Upper lobe of right lung (tissue), 1 donor: ENCODE measurements around the gene TIMELESS. TPM values are rescaled to one million over a fixed set of nuclear protein-coding genes. Genes with fewer than 3 reads are reported as not detected.

Source experiments
- ATAC-seq: fragments of 200-7000 bp; cut with Tn5 transposase; one replicate; pipeline ENCODE4 v1.9.1; 2020; ENCODE audit warnings: mild to moderate bottlenecking, moderate library complexity
- DNase-seq: peaks from one replicate; pipeline ENCODE4 v3.0.0-alpha.2; 2020
- H3K27ac ChIP-seq: fragments of 200-600 bp; one replicate; pipeline ENCODE4 v1.8.0; 2022
- H3K27me3 ChIP-seq: fragments of 200-600 bp; one replicate; pipeline ENCODE4 v1.8.0; 2022; ENCODE audit warnings: mild to moderate bottlenecking
- H3K36me3 ChIP-seq: fragments of 200-600 bp; one replicate; pipeline ENCODE4 v1.8.0; 2022
- H3K4me1 ChIP-seq: fragments of 200-600 bp; one replicate; pipeline ENCODE4 v1.8.0; 2022
- H3K4me3 ChIP-seq: fragments of 200-600 bp; one replicate; pipeline ENCODE4 v1.8.0; 2022; ENCODE audit warnings: mild to moderate bottlenecking
- H3K9me3 ChIP-seq: fragments of 200-600 bp; one replicate; pipeline ENCODE4 v1.8.0; 2022
- intact Hi-C: fragments of 100-400 bp; cut with DNase I; formaldehyde crosslinking; loops from one replicate; pipeline ENCODE4 v1.11.0; 2022
- total RNA-seq: library from RNA; stranded (reverse); fragmentation: NEBNext Ultra II Directional; extraction: Animal tissue kit (Norgen Biotek cat#: 25700); gene quantifications from one replicate; pipeline ENCODE4 v1.2.1, GENCODE V29; 2021
- TF ChIP-seq, protein P1 (sequence below): fragments of 200-600 bp; IDR thresholded peaks from one replicate; pipeline ENCODE4 v1.8.0; 2022; ENCODE audit warnings: antibody characterized with exemption
- donor health status: DM: no; HTN: yes; CAD: no; lungs with severe emphysema.

TIMELESS gene
- total RNA-seq, 1 donor from 2014 or later, result 9.8 TPM

DNA sequence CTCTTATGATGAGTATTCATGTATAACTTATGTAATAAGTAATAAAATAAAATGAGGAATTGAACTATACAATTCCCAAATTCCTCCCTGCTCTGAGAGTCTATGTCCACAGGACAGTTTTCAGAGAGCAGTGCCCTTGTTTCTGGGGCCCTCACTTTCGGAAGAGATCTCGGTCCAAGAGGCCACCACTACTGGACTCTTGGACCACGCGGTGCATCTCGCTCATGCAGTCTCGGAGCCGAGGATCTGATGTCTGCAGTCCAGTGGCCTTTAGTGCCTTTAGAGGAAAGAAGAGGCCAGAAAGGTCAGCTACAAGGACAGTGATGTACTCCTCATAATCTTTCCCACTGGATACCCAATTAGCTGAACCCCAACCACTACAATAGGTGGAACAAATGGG, 30.4 kb upstream of the TIMELESS start:
- TF ChIP-seq, protein P1, sequence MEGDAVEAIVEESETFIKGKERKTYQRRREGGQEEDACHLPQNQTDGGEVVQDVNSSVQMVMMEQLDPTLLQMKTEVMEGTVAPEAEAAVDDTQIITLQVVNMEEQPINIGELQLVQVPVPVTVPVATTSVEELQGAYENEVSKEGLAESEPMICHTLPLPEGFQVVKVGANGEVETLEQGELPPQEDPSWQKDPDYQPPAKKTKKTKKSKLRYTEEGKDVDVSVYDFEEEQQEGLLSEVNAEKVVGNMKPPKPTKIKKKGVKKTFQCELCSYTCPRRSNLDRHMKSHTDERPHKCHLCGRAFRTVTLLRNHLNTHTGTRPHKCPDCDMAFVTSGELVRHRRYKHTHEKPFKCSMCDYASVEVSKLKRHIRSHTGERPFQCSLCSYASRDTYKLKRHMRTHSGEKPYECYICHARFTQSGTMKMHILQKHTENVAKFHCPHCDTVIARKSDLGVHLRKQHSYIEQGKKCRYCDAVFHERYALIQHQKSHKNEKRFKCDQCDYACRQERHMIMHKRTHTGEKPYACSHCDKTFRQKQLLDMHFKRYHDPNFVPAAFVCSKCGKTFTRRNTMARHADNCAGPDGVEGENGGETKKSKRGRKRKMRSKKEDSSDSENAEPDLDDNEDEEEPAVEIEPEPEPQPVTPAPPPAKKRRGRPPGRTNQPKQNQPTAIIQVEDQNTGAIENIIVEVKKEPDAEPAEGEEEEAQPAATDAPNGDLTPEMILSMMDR, result no peak
- intact Hi-C loops, result no loop called here
- Histone ChIP-seq H3K4me1 (no peaks in the 10 kb centered on the region), H3K4me3 (no peak overlapping the region), H3K27me3 (no peaks in the 10 kb centered on the region), H3K9me3 (no peaks in the 10 kb centered on the region), H3K36me3 (no peaks in the 10 kb centered on the region), H3K27ac (no peak overlapping the region)
- ATAC-seq (no peak), DNase-seq (no peak)

DNA sequence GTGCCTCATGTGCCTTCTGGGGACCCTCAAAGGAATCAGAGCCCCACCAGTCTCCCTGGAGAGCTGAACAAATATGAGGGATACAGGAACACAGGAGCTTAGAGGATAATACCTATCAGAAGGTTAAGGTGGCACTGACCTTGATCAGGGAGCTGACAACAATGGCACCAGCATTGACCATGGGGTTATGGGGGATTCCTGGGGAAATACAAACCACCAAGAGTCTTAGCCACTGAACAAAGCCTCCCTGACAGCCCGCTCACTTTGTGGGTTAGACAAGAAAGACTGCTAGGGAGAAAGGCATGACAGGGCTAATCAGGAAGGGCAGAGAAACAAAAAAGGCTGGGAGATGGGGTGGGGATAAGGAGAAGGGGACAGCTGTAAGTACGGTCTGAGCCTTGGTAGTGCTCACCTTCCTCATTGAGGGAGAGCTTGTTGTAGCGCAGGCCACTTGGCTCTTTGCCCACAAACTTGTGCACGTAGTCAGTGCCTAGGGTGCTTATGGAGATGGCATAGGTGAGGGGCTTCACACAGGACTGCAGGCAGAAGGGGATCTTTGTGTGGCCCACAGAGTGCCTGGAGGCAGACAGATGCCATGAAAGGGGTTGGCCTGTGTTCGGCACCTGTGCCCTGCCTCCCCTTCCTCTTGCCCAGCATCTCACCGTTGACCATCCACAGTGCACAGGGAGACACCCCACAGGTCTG, 28.4 kb upstream of the TIMELESS start:
- Histone ChIP-seq H3K27me3 (no peaks in the 10 kb centered on the region), H3K27ac (no peak overlapping the region), H3K4me3 (no peak overlapping the region), H3K9me3 (no peaks in the 10 kb centered on the region), H3K36me3 (peaks cover 8% of the 10 kb centered on the region), H3K4me1 (no peaks in the 10 kb centered on the region)
- ATAC-seq (no peak), DNase-seq (no peak)
- TF ChIP-seq, protein P1, result no peak
- intact Hi-C loops, result no loop called here

DNA sequence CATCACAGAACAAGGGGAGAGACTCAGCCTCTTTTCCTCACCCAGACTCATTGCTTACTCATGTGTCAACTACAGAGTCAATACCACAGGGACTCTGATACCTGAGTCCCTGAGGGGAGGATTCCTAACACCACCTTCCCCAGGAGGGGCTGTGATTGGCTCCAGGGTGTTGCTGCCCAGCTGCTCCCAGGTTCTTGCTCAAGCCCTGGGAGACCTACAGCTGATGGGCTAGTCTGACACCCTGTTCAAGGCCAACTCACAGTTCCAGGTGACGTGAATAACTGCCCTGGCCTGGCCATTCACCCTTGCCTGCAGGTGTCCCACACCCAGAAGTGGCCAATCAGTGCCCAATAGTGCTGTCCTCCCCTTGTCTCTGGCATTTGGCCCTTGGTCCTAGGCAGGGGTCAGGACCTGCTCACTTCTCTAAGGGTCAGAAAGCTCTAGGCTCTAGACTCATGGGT, 27.8 kb upstream of the TIMELESS start:
- DNase-seq, result no peak
- H3K36me3 ChIP-seq, result peaks cover 8% of the 10 kb centered on the region
- H3K27ac ChIP-seq, result no peak overlapping the region
- H3K4me3 ChIP-seq, result no peak overlapping the region
- H3K4me1 ChIP-seq, result no peaks in the 10 kb centered on the region
- peak; percentile 27 for ATAC-seq
- TF ChIP-seq, protein P1, result no peak
- no peaks in the 10 kb centered on the region for H3K27me3 ChIP-seq
- no peaks in the 10 kb centered on the region for H3K9me3 ChIP-seq
- intact Hi-C loops, result no loop called here

DNA sequence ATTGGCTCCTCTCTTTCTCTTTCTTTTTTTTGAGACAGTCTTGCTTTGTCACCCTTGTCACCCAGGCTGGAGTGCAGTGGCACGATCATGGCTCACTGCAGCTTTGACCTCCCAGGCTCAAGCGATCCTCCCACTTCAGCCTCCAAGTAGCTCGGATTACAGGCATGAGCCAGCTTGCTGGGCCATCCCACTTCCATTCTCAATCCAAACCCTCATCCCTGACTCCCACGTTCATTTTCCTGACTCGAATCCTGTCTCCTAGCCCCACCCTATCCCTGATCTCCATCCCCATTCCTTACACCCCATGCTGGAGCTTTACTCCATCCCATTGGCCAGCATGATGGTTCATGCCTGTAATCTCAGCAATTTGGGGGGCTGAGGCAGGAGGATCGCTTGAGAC, 26.9 kb upstream of the TIMELESS start:
- DNase-seq (no peak), ATAC-seq (no peak)
- no peaks in the 10 kb centered on the region for H3K4me1 ChIP-seq
- no peak overlapping the region for H3K27ac ChIP-seq
- intact Hi-C loops, result no loop called here
- no peak overlapping the region for H3K4me3 ChIP-seq
- H3K36me3 ChIP-seq, result peaks cover 8% of the 10 kb centered on the region
- TF ChIP-seq, protein P1, result no peak
- H3K9me3 ChIP-seq, result no peaks in the 10 kb centered on the region
- H3K27me3 ChIP-seq, result no peaks in the 10 kb centered on the region

DNA sequence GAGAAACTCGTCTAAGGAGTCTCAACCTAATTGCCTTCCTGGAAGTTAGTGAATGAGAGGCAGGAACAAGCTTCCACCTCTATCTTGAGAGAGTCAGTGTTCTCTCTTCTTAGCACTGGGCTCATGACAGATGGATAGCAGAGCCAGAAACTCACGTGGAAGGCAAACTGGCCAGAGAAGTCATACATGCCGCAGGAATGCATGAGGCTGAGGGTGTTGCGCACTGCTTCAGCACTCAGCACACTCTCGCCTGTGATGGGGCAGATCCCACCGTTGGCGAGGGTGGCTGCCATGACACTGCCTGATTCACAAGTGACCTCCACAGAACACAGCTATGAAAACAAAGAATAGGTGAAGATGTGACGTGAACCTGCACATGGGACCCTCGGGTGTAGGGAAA, 25.2 kb upstream of the TIMELESS start:
- H3K27ac ChIP-seq, result peak overlapping the region; percentile 24
- ATAC-seq (no peak), DNase-seq (no peak)
- intact Hi-C loops, result no loop called here
- TF ChIP-seq, protein P1, result no peak
- no peaks in the 10 kb centered on the region for H3K9me3 ChIP-seq
- H3K27me3 ChIP-seq, result no peaks in the 10 kb centered on the region
- H3K36me3 ChIP-seq, result peaks cover 8% of the 10 kb centered on the region
- peaks cover 10% of the 10 kb centered on the region for H3K4me1 ChIP-seq
- H3K4me3 ChIP-seq, result no peak overlapping the region
